Ishikawa (cell line): ENCODE measurements around the gene SOBP.

ENCODE experiments used
- CEBPB ChIP-seq: IDR thresholded peaks from 2 replicates; pipeline ENCODE4 v1.6.1; 2012
- RAD21 ChIP-seq: IDR thresholded peaks from 2 replicates; pipeline ENCODE4 v1.6.1; 2012; ENCODE audit warnings: low read depth
- TCF12 ChIP-seq: IDR thresholded peaks from 2 replicates; pipeline ENCODE4 v1.6.1; 2012; ENCODE audit warnings: low read depth
- USF1 ChIP-seq: IDR thresholded peaks from 2 replicates; pipeline ENCODE4 v1.6.1; 2012
- YY1 ChIP-seq: IDR thresholded peaks from 2 replicates; pipeline ENCODE4 v1.6.1; 2012; ENCODE audit warnings: low read depth

- no peak for TF ChIP-seq USF1
- no peak for TF ChIP-seq CEBPB
- no peak for TF ChIP-seq YY1
- no peak for TF ChIP-seq RAD21
- no peak for TF ChIP-seq TCF12
These were observed 102.9 kb downstream of the SOBP start for GRCh38 chr6:107592806-107593205.
